Liver (tissue), 3 donors: Measurements from ENCODE around the gene TRIM6.

ENCODE experiments used
- CTCF ChIP-seq: fragments of 150-350 bp; IDR thresholded peaks from 2 replicates; pipeline ENCODE4 v1.5.1; 2017; ENCODE audit warnings: improper control_type of control experiment, low read depth, low read length; ENCODE audit not compliant: missing input control
- RAD21 ChIP-seq, 2 donors: IDR thresholded peaks; 2 replicates each; pipeline ENCODE4 v1.6.1; 2016; ENCODE audit warnings: antibody characterized with exemption in 2 of 2, mild to moderate bottlenecking in 2 of 2
- RXRA ChIP-seq, 2 donors: IDR thresholded peaks; 2 replicates each; pipeline ENCODE4 v1.6.1; 2017 to 2018; ENCODE audit warnings: antibody characterized with exemption in 2 of 2, mild to moderate bottlenecking in 1 of 2
- SP1 ChIP-seq: IDR thresholded peaks from 2 replicates; pipeline ENCODE4 v1.6.1; 2018; ENCODE audit warnings: antibody characterized with exemption, mild to moderate bottlenecking
- TAF1 ChIP-seq: conservative IDR thresholded peaks from 2 replicates; pipeline ENCODE4 v1.6.1; 2016; ENCODE audit warnings: antibody characterized with exemption, mild to moderate bottlenecking
- YY1 ChIP-seq: IDR thresholded peaks from 2 replicates; pipeline ENCODE4 v1.6.1; 2016; ENCODE audit warnings: antibody characterized with exemption, mild to moderate bottlenecking
- TF ChIP-seq, protein P1 (sequence below): IDR thresholded peaks from 2 replicates; pipeline ENCODE4 v1.6.1; 2016; ENCODE audit warnings: antibody characterized with exemption, mild to moderate bottlenecking
- TF ChIP-seq, protein P2 (sequence below): IDR thresholded peaks from 2 replicates; pipeline ENCODE4 v1.6.1; 2016; ENCODE audit warnings: antibody characterized with exemption
- donor health status: healthy.
- donor health status: healthy.

DNA sequence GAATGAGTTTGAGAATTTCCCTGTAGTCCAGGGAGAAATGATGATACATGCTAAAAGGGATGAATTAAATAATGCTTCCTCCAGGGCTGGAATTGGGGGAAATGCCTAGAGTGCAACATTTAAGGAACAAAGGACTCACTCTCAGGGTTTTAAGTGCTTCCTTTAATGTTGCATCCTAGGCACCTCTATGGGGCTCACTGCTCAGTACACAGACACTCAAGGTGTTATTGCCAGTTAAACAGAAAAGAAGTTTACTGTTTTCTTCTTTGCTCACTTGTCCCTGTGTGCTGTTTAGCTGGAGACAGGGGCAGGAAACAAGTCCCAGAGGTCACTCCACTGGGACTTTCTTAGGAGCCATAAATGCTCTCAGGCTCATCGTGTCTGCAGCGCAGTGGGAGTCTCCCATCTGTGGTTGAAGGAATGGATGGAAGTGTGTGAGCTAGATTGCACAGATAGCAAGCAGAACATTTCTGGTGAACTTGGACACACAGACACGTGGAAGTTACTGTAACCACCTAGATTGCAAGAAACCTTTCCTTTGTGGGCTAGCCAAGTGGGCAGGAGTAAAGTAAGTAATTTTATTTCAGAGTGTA, 39.7 kb upstream of the TRIM6 start:
- TF ChIP-seq CTCF (no peak), YY1 (no peak), RXRA (IDR thresholded peaks at IDR 0.05) (no peak), RAD21 (IDR thresholded peaks at IDR 0.05) (no peak), SP1 (no peak), TAF1 (no peak)
- TF ChIP-seq, protein P1, sequence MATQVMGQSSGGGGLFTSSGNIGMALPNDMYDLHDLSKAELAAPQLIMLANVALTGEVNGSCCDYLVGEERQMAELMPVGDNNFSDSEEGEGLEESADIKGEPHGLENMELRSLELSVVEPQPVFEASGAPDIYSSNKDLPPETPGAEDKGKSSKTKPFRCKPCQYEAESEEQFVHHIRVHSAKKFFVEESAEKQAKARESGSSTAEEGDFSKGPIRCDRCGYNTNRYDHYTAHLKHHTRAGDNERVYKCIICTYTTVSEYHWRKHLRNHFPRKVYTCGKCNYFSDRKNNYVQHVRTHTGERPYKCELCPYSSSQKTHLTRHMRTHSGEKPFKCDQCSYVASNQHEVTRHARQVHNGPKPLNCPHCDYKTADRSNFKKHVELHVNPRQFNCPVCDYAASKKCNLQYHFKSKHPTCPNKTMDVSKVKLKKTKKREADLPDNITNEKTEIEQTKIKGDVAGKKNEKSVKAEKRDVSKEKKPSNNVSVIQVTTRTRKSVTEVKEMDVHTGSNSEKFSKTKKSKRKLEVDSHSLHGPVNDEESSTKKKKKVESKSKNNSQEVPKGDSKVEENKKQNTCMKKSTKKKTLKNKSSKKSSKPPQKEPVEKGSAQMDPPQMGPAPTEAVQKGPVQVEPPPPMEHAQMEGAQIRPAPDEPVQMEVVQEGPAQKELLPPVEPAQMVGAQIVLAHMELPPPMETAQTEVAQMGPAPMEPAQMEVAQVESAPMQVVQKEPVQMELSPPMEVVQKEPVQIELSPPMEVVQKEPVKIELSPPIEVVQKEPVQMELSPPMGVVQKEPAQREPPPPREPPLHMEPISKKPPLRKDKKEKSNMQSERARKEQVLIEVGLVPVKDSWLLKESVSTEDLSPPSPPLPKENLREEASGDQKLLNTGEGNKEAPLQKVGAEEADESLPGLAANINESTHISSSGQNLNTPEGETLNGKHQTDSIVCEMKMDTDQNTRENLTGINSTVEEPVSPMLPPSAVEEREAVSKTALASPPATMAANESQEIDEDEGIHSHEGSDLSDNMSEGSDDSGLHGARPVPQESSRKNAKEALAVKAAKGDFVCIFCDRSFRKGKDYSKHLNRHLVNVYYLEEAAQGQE: no peak
- TF ChIP-seq, protein P2, sequence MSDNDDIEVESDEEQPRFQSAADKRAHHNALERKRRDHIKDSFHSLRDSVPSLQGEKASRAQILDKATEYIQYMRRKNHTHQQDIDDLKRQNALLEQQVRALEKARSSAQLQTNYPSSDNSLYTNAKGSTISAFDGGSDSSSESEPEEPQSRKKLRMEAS: no peak
